Measurements from ENCODE around the gene TEX35. TPM values are rescaled to one million over a fixed set of nuclear protein-coding genes. Genes with fewer than 3 reads are reported as not detected.

The TEX35 gene
- total RNA-seq, 1 donor from 2014 or later, result not detected

- no peak for TF ChIP-seq CTCF (IDR thresholded peaks at IDR 0.05)
These were observed 28.1 kb upstream of the TEX35 start for GRCh38 chr1:178484698-178485225.

GRCh38 chr1:178485541-178485981 lies 27.3 kb upstream of the TEX35 start:
- H3K27me3 Mint-ChIP-seq (ENCODE audit: unreplicated experiment), result no peaks in the 10 kb centered on the region

More at GRCh38 chr1:178484698-178485225, 28.1 kb upstream of the TEX35 start:
- H3K27ac Mint-ChIP-seq (ENCODE audit: unreplicated experiment), result no peak overlapping the region
- no peaks in the 10 kb centered on the region for H3K4me1 Mint-ChIP-seq (ENCODE audit: unreplicated experiment)
- no peak for DNase-seq (ENCODE audit: extremely low spot score, unreplicated experiment)
- H3K36me3 Mint-ChIP-seq (ENCODE audit: unreplicated experiment), result peaks cover 19% of the 10 kb centered on the region
- no peak overlapping the region for H3K4me3 Mint-ChIP-seq (ENCODE audit: unreplicated experiment)
- H3K9me3 Mint-ChIP-seq (ENCODE audit: unreplicated experiment), result no peaks in the 10 kb centered on the region
- H3K27me3 Mint-ChIP-seq (ENCODE audit: unreplicated experiment), result no peaks in the 10 kb centered on the region

GRCh38 chr1:178486100-178487069 lies 26.5 kb upstream of the TEX35 start:
- Mint-ChIP-seq H3K27ac (ENCODE audit: unreplicated experiment) (no peak overlapping the region), H3K4me3 (ENCODE audit: unreplicated experiment) (no peak overlapping the region), H3K27me3 (ENCODE audit: unreplicated experiment) (no peaks in the 10 kb centered on the region), H3K4me1 (ENCODE audit: unreplicated experiment) (no peaks in the 10 kb centered on the region), H3K9me3 (ENCODE audit: unreplicated experiment) (no peaks in the 10 kb centered on the region), H3K36me3 (ENCODE audit: unreplicated experiment) (peaks cover 16% of the 10 kb centered on the region)
- DNase-seq (ENCODE audit: extremely low spot score, unreplicated experiment), result no peak
- no peak for TF ChIP-seq CTCF (IDR thresholded peaks at IDR 0.05)

More at GRCh38 chr1:178485541-178485981, 27.3 kb upstream of the TEX35 start:
- Mint-ChIP-seq H3K27ac (ENCODE audit: unreplicated experiment) (no peak overlapping the region), H3K4me3 (ENCODE audit: unreplicated experiment) (no peak overlapping the region), H3K4me1 (ENCODE audit: unreplicated experiment) (no peaks in the 10 kb centered on the region), H3K36me3 (ENCODE audit: unreplicated experiment) (peaks cover 19% of the 10 kb centered on the region), H3K9me3 (ENCODE audit: unreplicated experiment) (no peaks in the 10 kb centered on the region)
- DNase-seq (ENCODE audit: extremely low spot score, unreplicated experiment), result no peak
- no peak for TF ChIP-seq CTCF (IDR thresholded peaks at IDR 0.05)

DNA sequence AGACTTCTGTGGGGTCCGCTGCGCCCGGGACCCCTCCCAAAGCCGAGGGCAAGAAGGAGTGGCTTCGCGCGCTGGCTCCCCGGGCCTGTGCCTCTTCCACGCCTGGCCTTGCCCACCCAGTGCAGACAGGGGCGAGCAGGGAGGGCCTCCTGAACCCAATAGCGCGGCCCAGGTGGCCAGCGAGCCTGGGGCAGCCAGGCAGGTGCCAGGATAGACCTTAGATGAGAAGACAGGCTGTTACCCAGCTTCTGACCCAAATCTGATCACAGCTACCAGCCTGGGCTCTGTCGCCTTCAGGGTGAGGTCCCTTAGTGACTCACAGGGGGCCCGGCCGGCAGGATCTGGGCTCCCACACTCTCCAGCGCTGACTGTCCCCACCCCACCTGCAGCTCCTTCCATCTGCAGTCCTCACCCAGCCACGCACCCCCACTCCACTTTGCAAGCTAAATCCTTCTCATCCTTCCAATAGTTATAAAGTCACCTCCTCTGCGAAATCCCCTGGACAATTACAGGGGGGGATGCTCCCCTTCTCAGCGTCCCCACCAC lies 25.8 kb upstream of the TEX35 start:
- H3K27ac Mint-ChIP-seq (ENCODE audit: unreplicated experiment), result no peak overlapping the region

More for the DNA sequence above, 25.8 kb upstream of the TEX35 start:
- no peak for DNase-seq (ENCODE audit: extremely low spot score, unreplicated experiment)
- peaks cover 11% of the 10 kb centered on the region for H3K36me3 Mint-ChIP-seq (ENCODE audit: unreplicated experiment)
- H3K9me3 Mint-ChIP-seq (ENCODE audit: unreplicated experiment), result no peaks in the 10 kb centered on the region
- H3K27me3 Mint-ChIP-seq (ENCODE audit: unreplicated experiment), result no peaks in the 10 kb centered on the region
- no peaks in the 10 kb centered on the region for H3K4me1 Mint-ChIP-seq (ENCODE audit: unreplicated experiment)
- TF ChIP-seq CTCF (IDR thresholded peaks at IDR 0.05), result no peak
- no peak overlapping the region for H3K4me3 Mint-ChIP-seq (ENCODE audit: unreplicated experiment)
